B cell (primary cell): ENCODE results near the gene RBX1. TPM values are rescaled to one million over a fixed set of nuclear protein-coding genes. Genes with fewer than 3 reads are reported as not detected.
A peak's percentile ranks its signal among the peaks of the same experiment; 100 is the strongest.

Experiments
- ATAC-seq: fragments of 200-7000 bp; cut with Tn5 transposase; one replicate; pipeline ENCODE4 v1.10.0; 2021; ENCODE audit warnings: low read depth, mild to moderate bottlenecking, moderate number of reproducible peaks, moderate library complexity
- CTCF ChIA-PET: fragments of 350-600 bp; sonication (Branson Sonifier 250); formaldehyde crosslinking; loops from one replicate; lab custom pipeline; 2021; ENCODE audit warnings: antibody characterized with exemption, inconsistent platforms; lab: Charles Lee
- POLR2A ChIA-PET: fragments of 350-600 bp; sonication (Branson Sonifier 250); formaldehyde crosslinking; loops from one replicate; lab custom pipeline; 2021; ENCODE audit warnings: antibody characterized with exemption; lab: Charles Lee
- DNase-seq: peaks from one replicate; pipeline ENCODE4 v3.0.0; 2013
- H2AFZ ChIP-seq: 2 replicates; pipeline ENCODE4 v1.6.1; 2012; ENCODE audit warnings: mild to moderate bottlenecking, low read depth, low read length; ENCODE audit not compliant: insufficient read depth, poor library complexity, severe bottlenecking
- H3K27ac ChIP-seq, 2 donors: 1 replicate in 1 of 2; 2 replicates in 1 of 2; pipeline ENCODE4 v1.5.1; 2012 to 2013; ENCODE audit warnings: low read length in 2 of 2, mild to moderate bottlenecking in 2 of 2, moderate library complexity in 1 of 2
- H3K27me3 ChIP-seq, 4 experiments: fragments of 200-600 bp in 1 of 4; sonication (generic) in 1 of 4; replicated peaks in 1 of 4; 1 replicate in 2 of 4; 2 replicates in 2 of 4; pipeline versions ENCODE4 v1.6.1 to v1.7.0; 2013 to 2016; ENCODE audit warnings: low read length in 3 of 4, mild to moderate bottlenecking in 2 of 4, mixed read lengths in 1 of 4, moderate library complexity in 1 of 4; ENCODE audit not compliant: insufficient read depth in 4 of 4, control insufficient read depth in 3 of 4; ENCODE audit errors: control extremely low read depth in 1 of 4
- H3K36me3 ChIP-seq, 2 experiments: replicated peaks in 1 of 2; 1 replicate in 1 of 2; 2 replicates in 1 of 2; pipeline versions ENCODE4 v1.6.1 to v1.7.1; 2013; ENCODE audit warnings: low read length in 1 of 2; ENCODE audit not compliant: insufficient read depth in 2 of 2, control insufficient read depth in 1 of 2; ENCODE audit errors: control extremely low read depth in 1 of 2, extremely low read depth in 1 of 2
- H3K4me1 ChIP-seq, 2 donors: fragments of 200-600 bp in 1 of 2; sonication (generic) in 1 of 2; 1 replicate in 1 of 2; 2 replicates in 1 of 2; pipeline versions ENCODE4 v1.5.1 to v1.6.1; 2013 to 2017; ENCODE audit warnings: low read length in 2 of 2; ENCODE audit not compliant: control insufficient read depth in 2 of 2, insufficient read depth in 2 of 2
- H3K4me2 ChIP-seq: replicated peaks from 2 replicates; pipeline ENCODE3; 2012; ENCODE audit warnings: mild to moderate bottlenecking, low read depth, low read length; ENCODE audit not compliant: poor library complexity, severe bottlenecking
- H3K4me3 ChIP-seq, 5 experiments: fragments of 200-600 bp in 1 of 5; sonication (generic) in 1 of 5; 1 replicate in 3 of 5; 2 replicates in 2 of 5; pipeline versions ENCODE4 v1.5.1 to v1.7.0; 2011 to 2016; ENCODE audit warnings: low read length in 4 of 5, mild to moderate bottlenecking in 4 of 5, low read depth in 2 of 5, control low read depth in 1 of 5, moderate library complexity in 1 of 5; ENCODE audit not compliant: insufficient read depth in 1 of 5; ENCODE audit errors: control extremely low read depth in 1 of 5, extremely low read depth in 1 of 5
- H3K79me2 ChIP-seq: fragments of 200-600 bp; sonication (generic); one replicate; pipeline ENCODE4 v1.6.0; 2016; ENCODE audit warnings: low read length; ENCODE audit not compliant: control insufficient read depth, insufficient read depth
- H3K9ac ChIP-seq: fragments of 200-600 bp; sonication (generic); 2 replicates; pipeline ENCODE4 v1.6.1; 2017; ENCODE audit warnings: mild to moderate bottlenecking, low read length, moderate library complexity
- H3K9me3 ChIP-seq, 3 donors: one replicate each; pipeline versions ENCODE4 v1.6.1 to v1.7.1; 2013; ENCODE audit warnings: low read length in 2 of 3; ENCODE audit not compliant: control insufficient read depth in 2 of 3, insufficient read depth in 1 of 3; ENCODE audit errors: control extremely low read depth in 1 of 3
- H4K20me1 ChIP-seq: 2 replicates; pipeline ENCODE4 v1.6.0; 2012; ENCODE audit warnings: mild to moderate bottlenecking, low read length; ENCODE audit not compliant: insufficient read depth, control insufficient read depth, poor library complexity, severe bottlenecking
- H3K27ac Mint-ChIP-seq: one replicate; pipeline ENCODE4 v1.8.0; 2021; ENCODE audit warnings: mixed read lengths
- H3K27me3 Mint-ChIP-seq: one replicate; pipeline ENCODE4 v1.8.0; 2021; ENCODE audit warnings: mixed read lengths
- H3K4me1 Mint-ChIP-seq: one replicate; pipeline ENCODE4 v1.8.0; 2021; ENCODE audit warnings: mixed read lengths
- H3K4me3 Mint-ChIP-seq: one replicate; pipeline ENCODE4 v1.8.0; 2021; ENCODE audit warnings: mixed read lengths
- H3K9me3 Mint-ChIP-seq: one replicate; pipeline ENCODE4 v1.8.0; 2022; ENCODE audit warnings: mixed read lengths; ENCODE audit not compliant: insufficient read depth
- EZH2 ChIP-seq: IDR thresholded peaks from 2 replicates; pipeline ENCODE4 v1.6.1; 2012; ENCODE audit warnings: borderline replicate concordance, low read depth, mild to moderate bottlenecking, moderate library complexity, low read length; ENCODE audit not compliant: insufficient read depth, poor library complexity, severe bottlenecking
- WGBS: methylation state at CpG from one replicate; pipeline ENCODE4 v1.1.5; 2013; ENCODE audit warnings: missing lambda C conversion rate; ENCODE audit not compliant: insufficient coverage; 5-methylcytosine and 5-hydroxymethylcytosine counted together
- intact Hi-C: fragments of 100-400 bp; cut with micrococcal nuclease; formaldehyde crosslinking; loops from one replicate; pipeline ENCODE4 v1.10.0; 2022
- polyA plus RNA-seq: library from polyadenylated mRNA; depleted of rRNA; stranded (reverse); fragments of >200 nt; gene quantifications from 2 replicates; pipeline ENCODE4 v1.2.3, GENCODE V29; 2012
- total RNA-seq, 2 donors: library from RNA; stranded (reverse); fragments of 120-200 nt in 1 of 2; gene quantifications; 1 replicate in 1 of 2; 2 replicates in 1 of 2; pipeline versions ENCODE4 v1.2.3 to v1.2.4, GENCODE V29; 2013 to 2022
- TF ChIP-seq, protein P1 (sequence below): fragments of 200-600 bp; IDR thresholded peaks from one replicate; pipeline ENCODE4 v1.8.0; 2022; ENCODE audit warnings: antibody characterized with exemption, mild to moderate bottlenecking

The RBX1 gene
- total and polyA plus RNA-seq, 2 donors (not counting 1 experiment from before 2014, with no cell fraction given): 26.8 to 50.7 TPM

DNA sequence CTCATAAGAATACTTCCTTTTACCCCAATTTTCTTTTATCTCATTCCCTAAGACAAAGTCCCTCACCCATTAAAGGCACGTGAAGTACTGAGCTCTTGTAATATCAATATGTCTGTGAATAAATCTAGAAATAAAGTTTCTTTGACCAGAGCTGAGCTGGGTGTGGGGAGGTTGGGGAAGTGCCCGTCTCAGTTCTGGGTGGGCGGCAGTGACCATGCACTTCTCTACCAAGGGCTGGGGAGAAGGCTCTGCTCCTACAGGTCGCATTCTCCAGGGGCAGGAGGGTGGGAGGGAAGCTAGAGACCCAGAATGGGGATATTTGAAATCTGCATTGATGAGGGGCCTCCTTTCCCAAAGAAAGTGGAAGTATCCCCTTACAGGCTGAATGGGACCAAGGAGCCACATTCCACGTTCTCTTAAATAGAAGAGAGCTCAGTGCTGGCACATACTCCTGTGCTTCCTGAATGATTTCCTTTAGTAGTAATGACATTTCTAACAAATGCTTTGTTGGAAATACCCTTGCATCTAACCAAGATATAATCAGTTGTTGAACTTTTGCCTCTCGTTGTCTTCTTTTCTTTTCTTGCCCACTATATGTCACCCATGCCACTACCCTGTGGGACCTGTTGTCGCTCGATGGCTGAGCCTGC is 16.1 kb downstream of the RBX1 start:
- H3K36me3 ChIP-seq: peaks cover 15 to 63% of the 10 kb centered on the region in 2 experiments
- DNase-seq (no peak), ATAC-seq (no peak)
- no peak overlapping the region for H3K27ac ChIP-seq
- Mint-ChIP-seq H3K4me3 (no peak overlapping the region), H3K4me1 (peaks cover 9% of the 10 kb centered on the region), H3K27ac (no peak overlapping the region), H3K27me3 (no peaks in the 10 kb centered on the region), H3K9me3 (no peaks in the 10 kb centered on the region)
- H3K4me3 ChIP-seq: no peak overlapping the region
- no peak overlapping the region for H3K9ac ChIP-seq
- no peaks in the 10 kb centered on the region for H3K27me3 ChIP-seq
- no peak overlapping the region for H3K4me2 ChIP-seq
- 100% methylated on average over 2 of the region's 8 CpGs for WGBS
- peaks cover 38% of the 10 kb centered on the region for H3K79me2 ChIP-seq
- ChIA-PET CTCF (interaction anchor here (0.7 to 2.8 kb wide), 4 partner anchors 16 to 167 kb away, joined by 3 to 12 read pairs (median 4); partner anchors contain the start of genes EP300 and RBX1), POLR2A (interaction anchor here (0.5 to 0.7 kb wide), 2 partner anchors 100 to 158 kb away, joined by 4 to 6 read pairs; no protein-coding TSS in a partner anchor)
- peaks cover 24% of the 10 kb centered on the region for H4K20me1 ChIP-seq
- no peak for TF ChIP-seq EZH2
- TF ChIP-seq, protein P1, sequence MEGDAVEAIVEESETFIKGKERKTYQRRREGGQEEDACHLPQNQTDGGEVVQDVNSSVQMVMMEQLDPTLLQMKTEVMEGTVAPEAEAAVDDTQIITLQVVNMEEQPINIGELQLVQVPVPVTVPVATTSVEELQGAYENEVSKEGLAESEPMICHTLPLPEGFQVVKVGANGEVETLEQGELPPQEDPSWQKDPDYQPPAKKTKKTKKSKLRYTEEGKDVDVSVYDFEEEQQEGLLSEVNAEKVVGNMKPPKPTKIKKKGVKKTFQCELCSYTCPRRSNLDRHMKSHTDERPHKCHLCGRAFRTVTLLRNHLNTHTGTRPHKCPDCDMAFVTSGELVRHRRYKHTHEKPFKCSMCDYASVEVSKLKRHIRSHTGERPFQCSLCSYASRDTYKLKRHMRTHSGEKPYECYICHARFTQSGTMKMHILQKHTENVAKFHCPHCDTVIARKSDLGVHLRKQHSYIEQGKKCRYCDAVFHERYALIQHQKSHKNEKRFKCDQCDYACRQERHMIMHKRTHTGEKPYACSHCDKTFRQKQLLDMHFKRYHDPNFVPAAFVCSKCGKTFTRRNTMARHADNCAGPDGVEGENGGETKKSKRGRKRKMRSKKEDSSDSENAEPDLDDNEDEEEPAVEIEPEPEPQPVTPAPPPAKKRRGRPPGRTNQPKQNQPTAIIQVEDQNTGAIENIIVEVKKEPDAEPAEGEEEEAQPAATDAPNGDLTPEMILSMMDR: no peak
- peaks cover 4 to 6% of the 10 kb centered on the region in 2 donors for H3K4me1 ChIP-seq
- no peaks in the 10 kb centered on the region for H3K9me3 ChIP-seq
- intact Hi-C loops: no loop called here
- no peak overlapping the region for H2AFZ ChIP-seq

DNA sequence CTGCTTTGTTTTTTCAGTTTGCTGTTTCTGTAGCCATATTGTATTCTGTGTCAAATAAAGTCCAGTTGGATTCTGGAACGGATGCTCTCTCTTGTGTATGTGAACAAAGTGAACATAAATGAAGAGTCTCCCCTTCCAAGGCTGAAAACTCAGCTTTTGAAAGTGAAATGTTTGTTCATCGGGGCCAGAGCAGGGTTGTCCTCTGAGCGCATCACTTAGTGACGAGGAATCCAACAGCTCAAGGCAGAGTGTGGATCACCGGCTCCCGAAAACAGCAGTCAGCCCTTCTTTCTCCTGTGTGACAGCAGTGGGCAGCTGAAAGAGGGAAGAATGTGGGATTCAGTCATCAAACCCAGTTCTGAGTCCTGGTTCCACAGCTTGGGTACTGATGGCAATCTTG is 21.4 kb downstream of the RBX1 start:
- H3K27me3 Mint-ChIP-seq: no peaks in the 10 kb centered on the region
- DNase-seq (no peak), ATAC-seq (no peak)
- Histone ChIP-seq H3K4me3 (no peak overlapping the region), H3K36me3 (peaks cover 2 to 38% of the 10 kb centered on the region in 2 experiments), H3K9ac (no peak overlapping the region), H3K27ac (no peak overlapping the region), H3K9me3 (no peaks in the 10 kb centered on the region), H2AFZ (no peak overlapping the region), H3K79me2 (no peaks in the 10 kb centered on the region), H3K4me1 (no peaks in the 10 kb centered on the region), H3K4me2 (no peak overlapping the region), H3K27me3 (no peaks in the 10 kb centered on the region), H4K20me1 (peaks cover 8% of the 10 kb centered on the region)
- WGBS: 100% methylated on average over 6 of the region's 6 CpGs
- H3K4me3 Mint-ChIP-seq: no peak overlapping the region
- POLR2A ChIA-PET: no interaction called here
- TF ChIP-seq EZH2: no peak
- no peaks in the 10 kb centered on the region for H3K4me1 Mint-ChIP-seq
- CTCF ChIA-PET: interaction anchor here (2.1 kb wide), 1 partner anchor 50 kb away, joined by 9 read pairs; no protein-coding TSS in a partner anchor
- intact Hi-C loops: no loop called here
- H3K9me3 Mint-ChIP-seq: no peaks in the 10 kb centered on the region
- H3K27ac Mint-ChIP-seq: peak overlapping the region; percentile 20
